HG02840 (cell line): Measurements from ENCODE around the gene TCL1B.
"Not testable (repeated sequence)": the region's sequence is repeated elsewhere in the genome, so short reads cannot be mapped to it uniquely, and the experiment has no call there.

Source experiments
- ATAC-seq: cut with Tn5 transposase; IDR thresholded peaks from one replicate; pipeline ENCODE4 v1.9.1; 2021; ENCODE audit warnings: mild to moderate bottlenecking, moderate library complexity, moderate number of reproducible peaks; ENCODE audit not compliant: unreplicated experiment, low FRiP score

The TCL1B gene

DNA sequence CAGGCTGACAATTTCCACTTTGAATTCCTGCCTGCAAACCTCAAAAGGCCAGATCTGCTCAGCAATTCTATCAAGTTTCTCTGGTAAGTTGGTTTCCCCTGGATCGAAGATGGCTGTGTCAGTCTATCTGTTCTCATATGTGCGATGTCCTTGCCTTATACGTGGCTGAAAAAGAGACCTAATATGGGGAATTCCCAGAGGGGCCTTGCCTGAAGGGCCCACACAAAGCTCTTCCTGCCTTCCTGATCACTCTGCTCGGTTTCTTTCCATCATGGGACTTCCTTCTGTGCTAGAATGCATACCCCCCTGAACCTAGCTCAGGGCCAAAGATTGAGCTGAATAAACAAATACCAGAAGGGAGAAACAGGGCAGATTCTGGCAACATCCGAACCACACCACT lies 13.2 kb downstream of the TCL1B start:
- ATAC-seq, result no peak

DNA sequence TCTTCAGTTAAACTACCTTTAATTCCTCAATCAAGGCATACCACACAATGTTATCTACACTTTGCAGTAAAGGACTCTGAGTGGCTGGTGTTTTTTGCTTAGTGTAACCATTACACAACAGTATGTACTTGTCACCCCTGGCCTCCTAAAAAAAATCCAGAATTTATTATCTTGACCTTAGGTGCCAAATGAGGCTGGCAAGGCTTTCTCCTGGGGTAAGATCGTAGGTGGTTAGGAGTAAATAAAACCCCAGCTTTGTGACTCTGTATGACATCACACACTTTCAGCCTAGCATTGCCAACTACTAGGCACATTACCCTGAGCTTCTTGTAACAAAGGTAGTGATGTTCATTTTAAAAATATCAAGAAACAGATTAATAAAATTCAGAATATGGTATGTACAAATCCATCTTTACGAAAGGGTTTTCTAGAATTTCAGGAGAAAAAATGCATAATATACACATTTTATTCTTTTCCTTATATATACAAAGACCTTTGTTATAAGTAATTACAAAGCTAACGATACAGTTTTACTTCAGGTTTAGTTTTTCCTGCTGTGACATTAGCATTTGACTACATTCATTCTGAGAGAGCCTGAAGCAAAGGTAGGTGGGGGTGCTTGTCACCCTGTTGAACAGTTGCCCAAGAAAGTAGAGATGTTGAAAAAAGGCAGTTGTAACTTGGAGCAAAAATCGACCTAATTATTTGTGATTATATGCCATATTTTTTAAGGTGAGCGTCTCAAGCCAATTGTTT lies 14.2 kb downstream of the TCL1B start:
- ATAC-seq, result no peak

DNA sequence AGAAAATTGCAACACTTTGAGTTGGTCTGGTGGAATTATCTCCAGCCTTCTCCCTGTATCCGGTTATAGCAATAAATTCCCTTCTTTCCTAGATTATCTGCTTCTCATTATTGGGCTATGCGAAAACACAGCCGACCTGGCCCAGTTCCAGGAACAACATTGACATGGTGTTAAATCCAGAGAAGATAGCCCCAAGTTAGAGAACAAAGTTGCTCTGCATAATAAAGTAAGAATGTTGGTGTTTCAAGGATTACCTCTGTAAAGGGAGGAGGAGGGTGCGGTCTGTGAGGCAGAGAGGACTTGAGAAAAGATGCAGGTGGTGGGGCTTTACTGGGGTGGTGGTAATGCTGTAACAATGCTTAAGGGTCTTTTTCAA lies 15.6 kb downstream of the TCL1B start:
- no peak for ATAC-seq

DNA sequence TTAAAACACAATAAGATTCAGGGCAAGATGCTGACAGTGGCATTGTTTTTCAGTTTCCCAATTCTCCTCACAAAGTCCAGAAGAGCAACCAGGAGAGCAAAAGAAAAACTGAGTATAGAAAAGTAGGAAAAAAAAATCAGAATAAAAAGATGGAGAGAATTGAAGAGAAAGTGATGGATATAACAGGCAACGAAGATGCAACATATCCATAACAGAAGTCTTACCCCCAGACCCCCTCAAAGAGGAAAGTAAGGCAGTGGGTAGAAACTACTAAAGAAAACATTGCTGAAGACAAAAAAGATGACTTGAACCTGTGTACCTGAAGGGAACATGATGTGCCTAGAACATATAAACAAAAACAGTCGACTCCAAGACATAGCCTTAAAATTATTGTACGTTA lies 17.1 kb downstream of the TCL1B start:
- ATAC-seq, result no peak

DNA sequence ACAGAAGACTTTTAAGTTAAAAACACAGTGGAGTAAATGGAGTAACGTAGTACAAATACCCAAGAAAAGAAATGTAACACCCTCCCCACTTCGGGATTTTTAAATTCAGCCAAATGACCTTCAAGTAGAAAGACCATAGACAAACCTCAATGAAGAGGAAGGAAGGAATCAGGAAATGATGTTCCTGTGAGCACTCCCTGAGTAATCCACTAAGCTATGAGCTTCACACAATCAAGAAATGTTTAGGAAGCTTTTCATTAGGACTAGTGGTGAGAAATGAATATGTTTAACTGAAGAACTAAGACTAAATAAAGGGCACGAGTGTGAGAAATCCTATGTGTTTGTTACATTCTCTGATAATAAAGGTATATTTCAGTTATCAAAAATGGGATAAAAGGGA lies 17.6 kb downstream of the TCL1B start:
- no peak for ATAC-seq

DNA sequence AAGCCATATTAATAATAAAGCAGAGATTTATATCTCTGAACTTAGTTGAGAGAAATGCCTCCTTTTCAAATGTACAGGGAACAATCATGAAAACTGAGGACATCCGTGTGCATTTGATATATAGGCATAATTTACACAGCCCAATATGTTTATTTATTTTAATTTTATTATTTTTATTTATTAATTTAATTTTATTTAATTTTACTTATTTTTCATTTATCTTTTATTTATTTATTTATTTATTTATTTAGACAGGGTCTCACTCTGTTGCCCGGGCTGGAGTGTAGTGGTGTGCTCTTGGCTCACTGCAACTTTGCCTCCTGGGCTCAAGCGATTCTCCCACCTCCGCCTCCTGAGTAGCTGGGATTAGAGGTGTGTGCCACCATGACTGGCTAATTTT lies 19.3 kb downstream of the TCL1B start:
- no peak for ATAC-seq

DNA sequence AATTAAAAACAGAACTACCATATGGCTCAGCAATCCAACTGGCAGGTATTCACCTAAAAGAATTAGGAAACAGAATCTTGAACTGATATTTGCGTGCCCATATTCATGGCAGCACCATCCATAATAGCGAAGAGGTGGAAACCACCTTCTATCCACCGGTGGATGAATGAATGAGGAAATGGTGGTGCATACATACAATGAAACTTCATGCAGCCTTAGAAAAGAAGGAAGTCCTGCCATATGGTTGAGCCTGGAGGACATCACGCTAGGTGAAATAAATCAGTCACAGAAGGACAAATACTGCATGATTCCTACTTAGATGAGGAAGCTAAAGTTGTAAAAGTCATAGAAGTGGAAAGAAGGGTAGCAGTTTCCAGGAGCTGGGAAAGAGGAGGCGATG lies 21.1 kb downstream of the TCL1B start:
- ATAC-seq, result no peak

DNA sequence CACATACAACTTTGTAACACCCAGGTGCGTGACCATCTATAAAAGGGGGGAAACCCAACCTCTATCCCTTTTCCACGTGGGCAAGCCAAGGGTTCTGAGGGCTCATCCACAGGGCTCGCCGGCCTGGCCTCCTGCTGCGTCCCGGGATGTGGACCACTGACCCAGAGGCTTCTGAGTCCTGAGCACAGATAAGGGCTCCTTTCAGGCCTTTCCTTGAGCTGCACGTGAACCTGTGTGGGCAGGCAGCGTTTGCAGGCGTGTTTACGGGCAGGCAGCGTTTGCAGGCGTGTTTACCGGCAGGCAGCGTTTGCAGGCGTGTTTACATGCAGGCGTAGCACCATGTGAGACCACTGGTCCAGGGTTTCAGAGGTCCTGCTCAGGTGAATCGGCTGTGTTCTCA lies 23.9 kb downstream of the TCL1B start:
- no peak for ATAC-seq

DNA sequence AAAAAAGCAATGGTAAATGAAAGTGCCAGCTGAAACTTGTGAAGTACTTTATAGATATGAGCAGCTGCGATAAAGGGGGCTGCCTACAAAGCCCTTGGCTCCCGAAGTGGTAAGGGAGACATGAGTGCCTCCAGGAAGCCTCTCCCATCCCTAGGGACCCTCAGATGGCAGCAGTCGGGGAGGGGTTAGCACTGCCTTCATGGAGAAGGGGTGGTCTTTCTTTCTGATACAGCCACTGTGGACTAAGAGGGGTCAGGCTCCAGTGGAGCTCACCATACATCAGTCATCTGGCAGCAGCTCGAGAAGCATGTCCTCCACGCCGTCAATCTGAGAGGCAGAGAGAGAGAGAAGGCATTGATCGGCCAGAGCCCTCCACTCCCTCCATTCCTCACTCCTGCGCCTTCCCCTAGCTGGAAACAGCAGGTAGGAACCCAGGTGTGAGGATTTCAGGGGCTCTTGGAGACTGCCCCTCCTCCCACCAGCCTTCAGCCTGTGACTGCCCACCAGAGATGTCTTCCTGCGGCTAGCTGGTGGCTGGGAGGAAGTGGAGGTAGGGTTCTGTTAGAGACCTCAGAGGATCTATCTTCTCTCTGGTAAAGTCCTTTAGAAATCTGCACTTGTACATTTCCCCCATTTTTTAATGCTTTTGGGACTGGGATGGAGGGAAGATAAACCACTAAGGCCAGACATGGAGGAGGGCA lies 25.4 kb downstream of the TCL1B start:
- no peak for ATAC-seq

DNA sequence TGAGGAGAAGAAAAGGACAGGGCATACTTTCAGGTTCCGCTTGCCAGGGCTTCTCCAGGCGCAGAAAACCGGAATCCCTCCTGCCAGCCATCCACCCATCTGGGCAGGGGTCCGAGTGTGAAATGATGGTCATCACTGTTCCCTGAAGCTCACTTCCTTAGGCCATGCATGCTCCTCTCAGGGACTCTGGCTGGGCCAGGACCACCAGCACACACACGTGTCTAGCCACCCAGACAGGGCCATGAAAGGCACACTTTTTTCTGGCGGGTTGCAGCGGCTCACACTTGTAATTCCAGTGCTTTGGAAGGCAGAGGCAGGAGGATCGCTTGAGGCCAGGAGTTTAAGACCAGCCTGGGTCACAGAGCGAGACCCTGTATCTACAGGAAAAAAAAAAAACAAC lies 26.2 kb downstream of the TCL1B start:
- no peak for ATAC-seq

DNA sequence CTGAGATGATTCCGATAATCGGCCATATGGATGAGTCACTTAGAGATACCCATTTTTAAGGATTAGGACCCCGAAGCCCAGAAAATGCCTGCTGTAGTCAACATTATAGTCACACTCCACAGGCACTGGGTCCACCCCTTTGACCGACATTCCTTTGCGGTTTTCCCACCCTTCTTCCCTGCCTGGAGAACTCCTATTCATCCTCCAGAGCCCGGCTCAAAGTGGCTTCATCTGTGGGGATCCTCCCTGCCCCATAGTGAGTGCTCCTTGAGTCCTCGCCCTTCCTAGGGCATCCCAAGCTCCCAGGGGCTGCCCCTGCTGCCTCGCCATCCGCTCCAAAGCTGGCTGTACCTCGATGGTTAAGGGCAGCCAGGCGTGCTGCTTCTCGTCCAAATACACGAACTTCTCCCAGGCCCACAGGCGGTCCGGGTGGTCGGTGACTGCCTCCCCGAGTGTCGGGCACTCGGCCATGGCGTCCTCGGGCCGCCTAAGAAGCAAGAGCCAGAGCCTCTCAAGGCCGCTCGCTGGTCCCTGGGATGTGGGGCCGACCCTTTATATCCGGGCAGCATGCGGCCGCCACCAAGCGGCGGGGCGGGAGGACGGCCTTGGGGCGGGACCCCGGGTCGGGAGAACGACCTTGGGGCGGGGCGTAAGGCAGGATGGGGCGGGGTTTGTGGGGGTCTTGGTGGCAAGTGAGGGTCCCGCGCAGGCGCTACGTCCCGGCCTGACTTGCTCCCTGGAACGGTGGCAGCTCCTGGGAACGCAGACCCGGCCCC lies 27.6 kb downstream of the TCL1B start, which contains the start of gene TCL1A:
TSS of gene TCL1A (minus strand) at position 530 of the 776 bp plus-strand sequence. CDS start at position 471, 59 bp downstream.
- peak; percentile 67 for ATAC-seq

DNA sequence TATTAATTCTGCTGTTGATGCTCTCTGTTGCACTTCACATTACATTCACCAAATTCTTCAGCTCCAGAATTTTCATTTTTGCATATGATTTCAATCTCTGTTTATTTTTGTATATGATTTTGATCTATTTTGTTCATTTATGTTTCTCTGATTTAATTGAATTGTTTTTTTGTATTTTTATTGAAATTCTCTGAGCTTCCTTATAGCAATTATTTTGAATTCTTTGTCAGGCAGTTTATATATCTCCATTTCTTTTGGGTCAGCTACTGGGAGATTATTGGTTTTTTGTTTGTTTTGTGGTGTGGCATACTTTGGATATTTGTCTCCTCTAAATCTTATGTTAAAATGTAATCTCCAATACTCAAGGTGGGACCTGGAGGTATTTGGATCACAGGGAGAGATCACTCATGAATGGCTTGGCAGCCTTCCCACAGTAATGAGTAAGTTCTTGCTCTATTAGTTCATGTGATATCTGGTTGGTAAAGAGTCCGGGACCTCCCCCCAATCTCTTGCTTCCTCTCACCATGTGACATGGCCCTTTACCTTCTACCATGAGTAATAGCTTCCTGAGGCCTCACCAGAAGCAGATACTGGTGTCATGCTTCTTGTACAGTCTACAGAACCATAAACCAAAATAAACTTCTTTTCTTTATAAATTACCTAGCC lies 36.4 kb downstream of the TCL1B start:
- no peak for ATAC-seq

DNA sequence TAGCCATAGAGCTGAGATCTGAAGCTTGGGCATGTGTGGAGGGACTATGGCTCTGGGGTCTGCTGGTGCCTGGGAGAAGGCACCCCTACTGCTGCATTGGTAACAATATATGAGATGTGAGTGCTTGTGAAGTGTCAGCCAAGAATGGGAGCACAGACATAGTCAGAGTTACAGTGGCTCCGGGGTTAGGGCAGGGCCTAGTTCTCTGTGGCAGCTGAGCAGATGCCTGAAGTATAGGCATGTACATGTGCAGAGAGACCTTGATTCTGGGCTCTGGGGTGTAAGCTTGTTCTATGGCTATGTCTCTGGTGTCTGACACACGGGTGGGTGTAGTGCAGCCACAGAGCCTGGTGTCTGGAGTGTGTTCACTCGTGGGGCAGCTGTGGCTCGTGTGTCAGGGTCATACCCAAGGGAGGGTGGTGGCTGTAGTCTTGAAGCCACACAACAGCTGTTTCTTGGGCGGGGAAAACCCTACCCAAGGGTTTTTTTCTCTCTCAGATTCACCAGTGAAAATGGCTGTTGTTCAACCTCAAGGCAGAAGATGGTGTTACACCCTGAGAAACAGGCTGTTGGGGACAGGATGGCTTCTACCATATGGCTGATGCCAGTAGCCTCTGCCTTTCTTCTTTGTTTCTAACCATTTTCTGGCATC lies 39.6 kb downstream of the TCL1B start:
- peak; percentile 69 for ATAC-seq

DNA sequence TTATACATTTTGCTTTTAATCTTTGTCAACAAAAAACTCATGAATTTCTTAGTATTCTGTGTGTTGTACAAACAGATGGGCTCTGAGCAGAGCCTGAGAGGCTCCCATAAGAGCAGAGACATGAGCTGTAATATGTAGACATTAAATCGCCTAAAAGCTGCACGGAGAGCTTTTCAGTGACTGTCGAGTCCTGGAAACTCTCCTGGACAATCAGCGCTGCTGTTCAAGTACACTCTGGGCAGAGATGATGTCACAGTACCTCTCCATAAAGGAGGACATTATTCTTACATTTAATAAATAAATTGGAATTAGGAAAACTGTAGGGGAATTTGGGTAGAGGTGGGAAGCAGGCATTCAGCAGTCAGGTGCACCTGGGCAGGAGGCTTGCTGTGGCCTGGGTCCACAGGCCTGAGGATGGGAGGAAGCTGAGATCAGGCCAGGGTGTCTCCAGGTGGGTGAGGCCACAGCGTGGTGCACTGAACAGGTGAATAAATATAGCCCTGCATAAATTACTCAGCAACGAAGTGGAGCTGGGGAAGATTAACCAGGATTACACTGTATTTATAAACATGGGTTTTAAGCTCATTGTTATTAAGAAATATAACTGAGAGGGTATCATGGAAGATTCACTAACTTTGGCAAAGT lies 41.0 kb downstream of the TCL1B start:
- ATAC-seq, result no peak

DNA sequence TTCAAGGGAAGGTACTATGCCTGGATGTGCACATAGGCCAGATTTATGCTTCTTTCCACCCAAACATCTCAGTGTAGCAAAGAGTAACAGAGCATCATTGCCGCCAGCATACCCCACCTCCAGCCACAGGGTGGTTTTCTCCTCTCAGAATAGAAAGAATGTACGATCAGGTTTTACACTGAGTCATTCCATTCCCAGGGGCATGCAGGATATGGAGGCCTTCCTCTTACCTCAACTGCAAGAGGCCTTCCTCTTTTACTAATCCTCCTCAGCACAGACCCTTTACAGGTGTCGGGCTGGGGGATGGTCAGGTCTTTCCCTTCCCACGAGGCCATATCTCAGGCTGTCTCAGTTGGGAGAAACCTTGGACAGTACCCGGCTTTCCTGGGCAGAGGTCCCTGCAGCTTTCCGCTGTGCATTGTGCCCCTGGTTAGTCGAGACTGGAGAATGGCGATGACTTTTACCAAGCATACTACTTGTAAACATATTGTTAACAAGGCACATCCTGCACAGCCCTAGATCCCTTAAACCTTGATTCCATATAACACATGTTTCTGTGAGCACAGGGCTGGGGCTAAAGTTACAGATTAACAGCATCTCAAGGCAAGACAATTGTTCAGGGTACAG lies 43.3 kb downstream of the TCL1B start:
- not testable (repeated sequence) for ATAC-seq

DNA sequence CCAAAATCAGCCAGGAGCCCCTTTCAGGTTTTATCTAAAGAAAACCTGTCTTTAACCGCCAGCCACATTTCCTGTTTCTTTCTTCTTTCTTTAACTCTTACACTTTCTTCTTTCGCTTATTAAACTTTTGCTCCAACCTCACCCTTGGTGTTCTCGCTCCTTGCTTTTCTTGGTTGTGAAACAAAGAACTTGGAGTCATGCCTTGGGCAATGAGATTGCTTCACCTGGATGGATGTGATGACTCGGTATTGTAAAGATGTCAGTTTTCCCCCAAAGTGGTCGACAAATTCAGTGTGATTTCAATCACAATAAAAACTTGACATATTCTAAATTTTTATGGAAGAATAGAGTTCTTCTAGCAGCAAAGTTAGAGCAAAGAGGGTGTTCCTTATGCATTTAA lies 43.9 kb downstream of the TCL1B start:
- ATAC-seq, result no peak

DNA sequence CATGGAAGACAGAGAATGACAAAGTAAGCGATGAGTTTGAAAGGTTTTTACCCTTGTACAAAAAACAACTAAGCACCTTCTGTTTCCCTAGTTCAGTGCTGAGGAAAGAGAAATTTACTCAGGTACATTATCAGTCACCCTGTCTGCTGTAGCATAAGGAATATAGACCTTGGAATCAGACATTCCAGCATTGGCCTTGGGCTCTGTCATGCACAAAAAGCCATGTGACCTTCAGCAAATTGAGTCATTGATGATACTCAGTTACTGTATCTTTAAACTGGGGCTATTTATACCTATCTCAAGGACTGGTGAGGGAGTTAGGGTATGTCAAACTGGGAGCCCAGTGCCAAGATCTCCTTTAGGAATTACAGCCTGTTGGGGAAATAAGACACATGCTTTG lies 47.0 kb downstream of the TCL1B start:
- no peak for ATAC-seq

DNA sequence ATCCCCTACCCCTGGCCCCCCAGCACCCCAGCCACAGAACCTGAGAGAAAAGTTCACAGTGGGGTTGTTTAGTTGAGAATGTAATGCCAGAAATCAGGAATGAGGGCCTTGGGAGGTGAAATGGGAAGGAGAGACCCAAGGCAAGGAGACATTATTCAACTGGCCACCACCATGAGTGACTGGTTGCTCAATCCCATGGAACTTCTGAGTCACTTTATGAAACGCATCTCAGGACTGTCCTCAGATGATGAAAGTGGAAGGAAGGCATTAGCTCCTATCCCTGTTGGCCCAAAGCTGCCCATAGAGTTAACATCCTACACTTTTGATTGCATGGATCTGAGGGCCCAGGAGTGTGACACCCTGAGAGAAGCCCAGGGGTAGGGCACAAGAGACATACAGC lies 53.1 kb downstream of the TCL1B start:
- no peak for ATAC-seq

DNA sequence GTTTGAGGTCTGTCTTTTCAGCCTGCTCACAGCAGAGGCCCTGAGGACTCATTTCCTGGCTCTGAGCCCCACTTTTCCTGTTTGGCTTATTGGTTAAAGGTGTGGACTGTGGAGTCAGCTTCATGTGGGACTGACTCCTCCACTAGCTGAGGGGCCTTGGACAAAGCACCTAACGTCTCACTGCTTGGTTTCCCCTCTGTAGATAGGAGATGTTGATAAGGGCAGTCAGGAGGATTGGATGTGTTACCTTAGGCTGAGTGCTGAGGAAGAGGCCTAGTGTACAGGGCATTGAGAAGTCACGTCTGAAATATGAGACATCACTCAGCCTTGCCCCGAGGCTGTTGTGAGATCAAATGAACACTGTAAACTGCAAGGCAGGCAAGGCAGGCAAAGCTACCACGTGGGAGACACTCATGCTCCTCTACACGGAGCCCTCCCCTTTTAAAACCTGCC lies 54.8 kb downstream of the TCL1B start:
- ATAC-seq, result no peak
